Tibial nerve (tissue), 4 donors: ENCODE measurements around the gene RPL3.

Experiments used
- EP300 ChIP-seq, 2 donors: sonication (generic); formaldehyde crosslinking; IDR thresholded peaks; one replicate each; pipeline ENCODE4 v1.6.1; 2017; ENCODE audit warnings: antibody characterized with exemption in 2 of 2, mild to moderate bottlenecking in 1 of 2
- POLR2A ChIP-seq, 2 donors: fragments of 450-650 bp; IDR thresholded peaks; one replicate each; pipeline ENCODE4 v1.6.1; 2017; ENCODE audit warnings: antibody characterized with exemption in 2 of 2, mild to moderate bottlenecking in 2 of 2, moderate library complexity in 2 of 2
- TF ChIP-seq, protein P1 (sequence below), 5 experiments: fragments of 200-600 bp in 3 of 5; fragments of 450-650 bp in 2 of 5; sonication (generic) in 3 of 5; IDR thresholded peaks; one replicate each; pipeline ENCODE4 v1.5.1; 2016 to 2019; ENCODE audit warnings: antibody characterized with exemption in 5 of 5, mild to moderate bottlenecking in 3 of 5, moderate library complexity in 2 of 5

DNA sequence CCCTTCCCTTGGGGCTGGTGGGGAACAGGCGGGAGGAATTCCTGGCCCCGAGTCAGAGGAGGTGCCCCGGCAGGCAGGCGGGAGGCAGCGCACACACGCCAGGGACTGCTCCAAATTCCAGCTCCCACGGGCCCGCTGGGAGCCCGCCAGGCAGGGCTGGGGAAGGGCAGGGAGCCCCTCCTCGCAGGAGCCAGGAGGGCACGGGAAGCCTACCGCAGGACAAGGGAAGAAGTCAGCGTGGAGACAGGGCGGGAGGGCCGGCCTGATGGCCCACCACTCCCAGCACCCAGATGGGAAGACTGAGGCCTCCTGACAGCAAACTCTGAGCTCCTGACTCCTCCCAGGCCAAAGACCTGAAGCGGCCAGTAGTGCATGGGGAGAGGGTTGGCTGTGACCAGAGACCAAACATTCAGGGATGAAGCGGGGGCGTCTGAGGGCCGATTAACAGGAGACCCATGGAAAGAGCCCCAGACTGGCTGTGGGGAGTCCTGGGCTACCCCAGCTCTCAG is 22.4 kb downstream of the RPL3 start:
- TF ChIP-seq, protein P1, sequence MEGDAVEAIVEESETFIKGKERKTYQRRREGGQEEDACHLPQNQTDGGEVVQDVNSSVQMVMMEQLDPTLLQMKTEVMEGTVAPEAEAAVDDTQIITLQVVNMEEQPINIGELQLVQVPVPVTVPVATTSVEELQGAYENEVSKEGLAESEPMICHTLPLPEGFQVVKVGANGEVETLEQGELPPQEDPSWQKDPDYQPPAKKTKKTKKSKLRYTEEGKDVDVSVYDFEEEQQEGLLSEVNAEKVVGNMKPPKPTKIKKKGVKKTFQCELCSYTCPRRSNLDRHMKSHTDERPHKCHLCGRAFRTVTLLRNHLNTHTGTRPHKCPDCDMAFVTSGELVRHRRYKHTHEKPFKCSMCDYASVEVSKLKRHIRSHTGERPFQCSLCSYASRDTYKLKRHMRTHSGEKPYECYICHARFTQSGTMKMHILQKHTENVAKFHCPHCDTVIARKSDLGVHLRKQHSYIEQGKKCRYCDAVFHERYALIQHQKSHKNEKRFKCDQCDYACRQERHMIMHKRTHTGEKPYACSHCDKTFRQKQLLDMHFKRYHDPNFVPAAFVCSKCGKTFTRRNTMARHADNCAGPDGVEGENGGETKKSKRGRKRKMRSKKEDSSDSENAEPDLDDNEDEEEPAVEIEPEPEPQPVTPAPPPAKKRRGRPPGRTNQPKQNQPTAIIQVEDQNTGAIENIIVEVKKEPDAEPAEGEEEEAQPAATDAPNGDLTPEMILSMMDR (IDR thresholded peaks at IDR 0.05) = no peak
- TF ChIP-seq POLR2A (IDR thresholded peaks at IDR 0.05) (no peak), EP300 (IDR thresholded peaks at IDR 0.05) (no peak)
